HFF-Myc (cell line): ENCODE measurements around the gene AP2A2.

Experiments used
- DNase-seq: peaks from one replicate; pipeline ENCODE4 v3.0.0-alpha.2; 2011; ENCODE audit warnings: low read depth; ENCODE audit errors: extremely low read depth
- H3K4me3 ChIP-seq: replicated peaks from 2 replicates; pipeline ENCODE4 v1.5.1; 2011; ENCODE audit warnings: low read depth, mild to moderate bottlenecking, control low read depth, low read length
- CTCF ChIP-seq: IDR thresholded peaks from 2 replicates; pipeline ENCODE4 v1.5.1; 2012; ENCODE audit warnings: mild to moderate bottlenecking, low read depth, low read length, control low read depth; ENCODE audit errors: missing control alignments

Gene AP2A2

GRCh38 chr11:1034001-1034400 lies 108.3 kb downstream of the AP2A2 start:
- DNase-seq, result no peak
- H3K4me3 ChIP-seq, result no peak overlapping the region
- no peak for TF ChIP-seq CTCF

- no peak for DNase-seq
- no peak overlapping the region for H3K4me3 ChIP-seq
- TF ChIP-seq CTCF, result no peak
Observed at GRCh38 chr11:1034456-1035295, 109.0 kb downstream of the AP2A2 start.

GRCh38 chr11:1035577-1036283 lies 110.1 kb downstream of the AP2A2 start:
- TF ChIP-seq CTCF, result no peak
- H3K4me3 ChIP-seq, result no peak overlapping the region
- DNase-seq, result no peak

- DNase-seq, result no peak
- TF ChIP-seq CTCF, result no peak
- H3K4me3 ChIP-seq, result no peak within 1 kb of the TSS
Observed at GRCh38 chr11:1036303-1036923, 110.7 kb downstream of the AP2A2 start, which contains the start of gene MUC6. MUC6 (minus strand) TSS chr11:1036718; CDS start chr11:1036655, 63 bp downstream.

- no peak overlapping the region for H3K4me3 ChIP-seq
- no peak for DNase-seq
- TF ChIP-seq CTCF, result no peak
Observed at GRCh38 chr11:1036931-1037330, 111.3 kb downstream of the AP2A2 start.

- TF ChIP-seq CTCF, result no peak
- H3K4me3 ChIP-seq, result no peak overlapping the region
- no peak for DNase-seq
Observed at GRCh38 chr11:1037506-1038055, 111.9 kb downstream of the AP2A2 start.
